GM06990 (cell line): ENCODE data around the gene C20orf204.

Experiments used
- DNase-seq: peaks from one replicate; pipeline ENCODE4 v3.0.0-alpha.2; 2011; ENCODE audit not compliant: insufficient read length; ENCODE audit errors: extremely low read depth
- H3K27me3 ChIP-seq: replicated peaks from 2 replicates; pipeline ENCODE4 v1.6.0; 2011; ENCODE audit warnings: low read length; ENCODE audit not compliant: control insufficient read depth, insufficient read depth
- H3K36me3 ChIP-seq: 2 replicates; pipeline ENCODE4 v1.5.1; 2011; ENCODE audit warnings: low read length; ENCODE audit not compliant: control insufficient read depth, insufficient read depth
- H3K4me3 ChIP-seq: replicated peaks from 2 replicates; pipeline ENCODE4 v1.5.1; 2011; ENCODE audit warnings: low read depth, mild to moderate bottlenecking, control low read depth, low read length
- TF ChIP-seq, protein P1 (sequence below): IDR thresholded peaks from 2 replicates; pipeline ENCODE4 v1.5.1; 2011; ENCODE audit warnings: low read length, control low read depth, mild to moderate bottlenecking, inconsistent platforms; ENCODE audit not compliant: insufficient read depth, poor library complexity, severe bottlenecking

The C20orf204 gene

GRCh38 chr20:64074963-64075362 is 39.0 kb downstream of the C20orf204 start:
- no peak for DNase-seq
- H3K27me3 ChIP-seq: no peaks in the 10 kb centered on the region
- TF ChIP-seq, protein P1, sequence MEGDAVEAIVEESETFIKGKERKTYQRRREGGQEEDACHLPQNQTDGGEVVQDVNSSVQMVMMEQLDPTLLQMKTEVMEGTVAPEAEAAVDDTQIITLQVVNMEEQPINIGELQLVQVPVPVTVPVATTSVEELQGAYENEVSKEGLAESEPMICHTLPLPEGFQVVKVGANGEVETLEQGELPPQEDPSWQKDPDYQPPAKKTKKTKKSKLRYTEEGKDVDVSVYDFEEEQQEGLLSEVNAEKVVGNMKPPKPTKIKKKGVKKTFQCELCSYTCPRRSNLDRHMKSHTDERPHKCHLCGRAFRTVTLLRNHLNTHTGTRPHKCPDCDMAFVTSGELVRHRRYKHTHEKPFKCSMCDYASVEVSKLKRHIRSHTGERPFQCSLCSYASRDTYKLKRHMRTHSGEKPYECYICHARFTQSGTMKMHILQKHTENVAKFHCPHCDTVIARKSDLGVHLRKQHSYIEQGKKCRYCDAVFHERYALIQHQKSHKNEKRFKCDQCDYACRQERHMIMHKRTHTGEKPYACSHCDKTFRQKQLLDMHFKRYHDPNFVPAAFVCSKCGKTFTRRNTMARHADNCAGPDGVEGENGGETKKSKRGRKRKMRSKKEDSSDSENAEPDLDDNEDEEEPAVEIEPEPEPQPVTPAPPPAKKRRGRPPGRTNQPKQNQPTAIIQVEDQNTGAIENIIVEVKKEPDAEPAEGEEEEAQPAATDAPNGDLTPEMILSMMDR: no peak
- H3K4me3 ChIP-seq: no peak overlapping the region
- peaks cover 27% of the 10 kb centered on the region for H3K36me3 ChIP-seq

DNA sequence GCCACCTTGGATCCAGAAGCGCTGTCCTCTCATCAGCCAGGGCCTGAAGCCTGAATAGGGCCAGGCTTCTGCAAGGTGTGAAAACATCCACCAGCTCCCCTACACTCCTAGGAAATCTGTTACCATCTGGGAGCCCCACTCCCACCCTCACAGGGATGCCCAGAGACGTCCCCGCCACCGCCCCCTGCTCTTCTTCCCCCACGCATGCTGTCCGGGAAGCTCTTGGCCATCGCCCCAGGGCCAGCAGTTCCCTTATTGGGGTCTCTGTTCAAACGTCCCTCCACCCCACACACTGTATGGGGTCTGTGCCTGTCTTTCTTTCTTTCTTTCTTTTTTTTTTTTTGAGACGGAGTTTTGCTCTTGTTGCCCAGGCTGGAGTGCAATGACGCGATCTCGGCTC is 39.6 kb downstream of the C20orf204 start:
- H3K36me3 ChIP-seq: peaks cover 27% of the 10 kb centered on the region

DNA sequence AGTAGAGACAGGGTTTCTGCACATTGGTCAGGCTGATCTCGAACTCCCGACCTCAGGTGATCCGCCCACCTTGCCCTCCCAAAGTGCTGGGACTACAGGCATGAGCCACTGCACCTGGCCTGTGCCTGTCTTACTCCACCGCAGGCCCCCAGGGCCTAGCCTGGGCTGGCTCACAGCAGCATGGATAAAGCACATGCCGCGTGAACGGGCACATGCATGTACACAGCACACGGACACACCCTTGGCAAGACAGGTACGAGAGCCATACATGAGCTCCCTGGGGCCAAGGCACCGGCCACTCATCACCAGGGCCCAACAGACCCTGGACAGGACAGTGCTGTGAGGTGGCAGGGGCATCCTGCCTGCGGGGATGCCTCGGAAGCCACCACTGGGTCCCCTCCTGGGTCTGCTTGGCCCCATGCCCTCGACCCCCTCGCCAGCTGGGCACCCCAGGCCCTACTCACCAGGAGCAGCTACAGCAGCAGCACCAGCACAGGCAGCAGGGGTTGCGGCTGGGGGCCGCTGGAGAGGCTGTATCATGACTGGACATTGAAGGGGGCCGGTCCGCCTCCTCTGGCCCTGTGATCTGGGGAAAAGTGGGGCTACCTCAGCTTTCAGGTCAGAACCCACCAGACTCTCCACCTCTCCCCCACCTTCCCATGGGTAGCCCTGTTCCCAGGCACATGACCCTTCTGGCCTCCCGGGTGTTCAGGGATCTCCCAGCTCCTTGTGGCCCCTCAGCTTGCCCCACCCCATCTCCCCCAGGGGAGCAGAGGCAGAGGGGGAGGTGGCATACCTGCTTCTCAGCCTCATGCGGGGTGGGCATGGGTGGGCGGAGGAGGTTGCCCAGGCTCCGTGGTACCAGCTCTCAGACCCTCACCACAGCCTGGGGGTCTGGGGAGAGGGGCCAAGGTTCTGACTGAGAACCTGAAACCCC is 40.3 kb downstream of the C20orf204 start:
- H3K27me3 ChIP-seq: no peaks in the 10 kb centered on the region; the same call in 1 of the 2 replicates
- H3K4me3 ChIP-seq: peak overlapping the region; percentile 84
- TF ChIP-seq, protein P1: no peak
- H3K36me3 ChIP-seq: peaks cover 27% of the 10 kb centered on the region
- DNase-seq: no peak

More for the DNA sequence above, 39.6 kb downstream of the C20orf204 start:
- Histone ChIP-seq H3K27me3 (no peaks in the 10 kb centered on the region), H3K4me3 (no peak overlapping the region)
- TF ChIP-seq, protein P1: no peak
- DNase-seq: no peak

DNA sequence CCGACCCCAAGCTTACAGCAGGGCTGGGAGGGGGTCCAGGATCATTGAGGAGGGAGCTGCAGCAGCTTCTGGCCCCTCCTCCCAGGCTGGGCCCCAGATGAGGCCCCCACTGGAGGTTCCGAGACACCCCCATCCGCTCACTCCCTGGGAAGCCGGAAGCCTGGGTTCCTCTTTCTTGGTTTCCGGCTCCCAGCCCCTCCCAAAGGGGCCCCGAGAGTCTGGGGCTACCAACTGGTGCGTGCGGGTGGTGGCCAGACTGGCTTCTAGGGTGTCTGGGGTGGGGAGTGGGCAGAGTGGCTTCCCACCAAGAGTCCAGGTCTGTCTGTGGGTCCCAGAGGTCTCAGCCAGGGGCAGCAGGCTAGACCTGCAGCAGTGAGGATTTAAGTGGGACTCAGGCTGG is 41.1 kb downstream of the C20orf204 start:
- TF ChIP-seq, protein P1: no peak
- DNase-seq: peak; percentile 75
- Histone ChIP-seq H3K27me3 (no peaks in the 10 kb centered on the region; the same call in 1 of the 2 replicates), H3K36me3 (peaks cover 22% of the 10 kb centered on the region), H3K4me3 (peak overlapping the region; percentile 84)

- H3K36me3 ChIP-seq: peaks cover 21% of the 10 kb centered on the region
- H3K4me3 ChIP-seq: peak overlapping the region; percentile 84
- H3K27me3 ChIP-seq: no peaks in the 10 kb centered on the region; the same call in 1 of the 2 replicates
- TF ChIP-seq, protein P1: no peak
- no peak for DNase-seq
These were observed 41.5 kb downstream of the C20orf204 start for GRCh38 chr20:64077541-64077875.
